DOHH2 (cell line): Measurements from ENCODE around the gene GNAO1.

ENCODE experiments used
- CTCF ChIP-seq: fragments of 200-600 bp; sonication (generic); IDR thresholded peaks from one replicate; pipeline ENCODE4 v1.5.1; 2014; ENCODE audit warnings: antibody characterized with exemption, mild to moderate bottlenecking, low read depth, low read length; ENCODE audit not compliant: poor library complexity, severe bottlenecking
- EZH2phosphoT487 ChIP-seq: fragments of 200-600 bp; sonication (generic); IDR thresholded peaks from 2 replicates; pipeline ENCODE4 v1.6.1; 2017; ENCODE audit warnings: borderline replicate concordance, mild to moderate bottlenecking, antibody characterized with exemption, low read length, moderate library complexity, mixed read lengths

- TF ChIP-seq CTCF (no peak), EZH2phosphoT487 (no peak)
Measured at GRCh38 chr16:56382901-56383355, 191.6 kb downstream of the GNAO1 start.
